Measurements from ENCODE around the gene SERPINA5.
"Not testable (repeated sequence)": the region's sequence is repeated elsewhere in the genome, so short reads cannot be mapped to it uniquely, and the experiment has no call there.

SERPINA5 gene

GRCh38 chr14:94574336-94574735 lies 6.9 kb upstream of the SERPINA5 start:
- no peak for TF ChIP-seq TSHZ2 (CRISPR knock-in tag; IDR thresholded peaks at IDR 0.05)
- TF ChIP-seq ARNTL (CRISPR knock-in tag; IDR thresholded peaks at IDR 0.05; ENCODE audit: borderline replicate concordance, low read depth): no peak
- no peak for TF ChIP-seq ZNF70 (CRISPR knock-in tag; IDR thresholded peaks at IDR 0.05)
- no peak for TF ChIP-seq CREB5 (CRISPR knock-in tag; IDR thresholded peaks at IDR 0.05; ENCODE audit: low read depth)
- TF ChIP-seq PPARA (CRISPR knock-in tag; IDR thresholded peaks at IDR 0.05; ENCODE audit: borderline replicate concordance): no peak
- no peak for TF ChIP-seq POU6F1 (CRISPR knock-in tag; IDR thresholded peaks at IDR 0.05; ENCODE audit: borderline replicate concordance, low read depth)
- TF ChIP-seq ZNF565 (CRISPR knock-in tag; conservative IDR thresholded peaks at IDR 0.05; ENCODE audit: low read depth): no peak
- TF ChIP-seq RARB (CRISPR knock-in tag; IDR thresholded peaks at IDR 0.05): no peak
- no peak for TF ChIP-seq PATZ1 (CRISPR knock-in tag; IDR thresholded peaks at IDR 0.05; ENCODE audit: borderline replicate concordance)
- no peak for TF ChIP-seq GLIS3 (CRISPR knock-in tag; IDR thresholded peaks at IDR 0.05)
- no peak for ATAC-seq

GRCh38 chr14:94575730-94576585 lies 5.3 kb upstream of the SERPINA5 start:
- ATAC-seq: no peak
- TF ChIP-seq CSDC2 (CRISPR knock-in tag; IDR thresholded peaks at IDR 0.05): no peak

- ATAC-seq: not testable (repeated sequence)
Observed at GRCh38 chr14:94577472-94577871, 3.8 kb upstream of the SERPINA5 start.

- ATAC-seq: no peak
- TF ChIP-seq ISL1 (CRISPR knock-in tag; IDR thresholded peaks at IDR 0.05): no peak
- TF ChIP-seq GLIS3 (CRISPR knock-in tag; IDR thresholded peaks at IDR 0.05): no peak
- no peak for TF ChIP-seq ARNTL (CRISPR knock-in tag; IDR thresholded peaks at IDR 0.05; ENCODE audit: borderline replicate concordance, low read depth)
- no peak for TF ChIP-seq ZC3H10 (CRISPR knock-in tag; IDR thresholded peaks at IDR 0.05)
- TF ChIP-seq ZNF70 (CRISPR knock-in tag; IDR thresholded peaks at IDR 0.05): no peak
- TF ChIP-seq TCF4 (CRISPR knock-in tag; IDR thresholded peaks at IDR 0.05; ENCODE audit: borderline replicate concordance): no peak
- no peak for TF ChIP-seq PPARA (CRISPR knock-in tag; IDR thresholded peaks at IDR 0.05; ENCODE audit: borderline replicate concordance)
- no peak for TF ChIP-seq ZNF8 (CRISPR knock-in tag; IDR thresholded peaks at IDR 0.05)
- no peak for TF ChIP-seq TSHZ2 (CRISPR knock-in tag; IDR thresholded peaks at IDR 0.05)
- no peak for TF ChIP-seq RARB (CRISPR knock-in tag; IDR thresholded peaks at IDR 0.05)
- TF ChIP-seq ZFP30 (CRISPR knock-in tag; IDR thresholded peaks at IDR 0.05): no peak
- no peak for TF ChIP-seq POU6F1 (CRISPR knock-in tag; IDR thresholded peaks at IDR 0.05; ENCODE audit: borderline replicate concordance, low read depth)
- no peak for TF ChIP-seq BACH2 (CRISPR knock-in tag; IDR thresholded peaks at IDR 0.05; ENCODE audit: borderline replicate concordance)
- TF ChIP-seq TOX (CRISPR knock-in tag; IDR thresholded peaks at IDR 0.05; ENCODE audit: borderline replicate concordance): no peak
- TF ChIP-seq CREB5 (CRISPR knock-in tag; IDR thresholded peaks at IDR 0.05; ENCODE audit: low read depth): no peak
Observed at GRCh38 chr14:94578712-94579111, 2.5 kb upstream of the SERPINA5 start.
